IMR-90 (cell line): ENCODE results near the gene TNK2. TPM values are rescaled to one million over a fixed set of nuclear protein-coding genes. Genes with fewer than 3 reads are reported as not detected.
A peak's percentile ranks its signal among the peaks of the same experiment; 100 is the strongest.

ENCODE experiments used
- ATAC-seq: fragments of 200-7000 bp; cut with Tn5 transposase; 2 replicates; pipeline ENCODE4 v1.9.1; 2020; ENCODE audit warnings: low read depth, mild to moderate bottlenecking, moderate library complexity
- BruUV-seq: library from RNA; stranded (reverse); fragments of 400-500 nt; replicated peaks from 2 replicates; lab custom pipeline; 2021; lab: Mats Ljungman, UMichigan
- CTCF ChIA-PET: fragments of 300-600 bp; formaldehyde crosslinking; extraction: SDS; loops from one replicate; lab custom pipeline; 2021; ENCODE audit warnings: antibody characterized with exemption; lab: Yijun Ruan, JAX
- POLR2A ChIA-PET: fragments of 300-600 bp; sonication (Branson Sonifier 250); formaldehyde crosslinking; loops from one replicate; lab custom pipeline; 2022; ENCODE audit warnings: antibody characterized with exemption; ENCODE audit not compliant: unreplicated experiment; lab: Charles Lee
- DNase-seq: peaks from one replicate; pipeline ENCODE4 v3.0.0; 2013
- H2AFZ ChIP-seq: replicated peaks from 2 replicates; pipeline ENCODE3; 2013; ENCODE audit warnings: low read length, mild to moderate bottlenecking; ENCODE audit not compliant: poor library complexity
- H2AK5ac ChIP-seq: 2 replicates; pipeline ENCODE4 v1.6.1; 2013; ENCODE audit warnings: low read depth, low read length, inconsistent platforms
- H2AK9ac ChIP-seq: replicated peaks from 2 replicates; pipeline ENCODE3; 2013; ENCODE audit warnings: mild to moderate bottlenecking, low read depth, low read length, moderate library complexity; ENCODE audit not compliant: poor library complexity
- H2BK120ac ChIP-seq: 2 replicates; pipeline ENCODE4 v1.6.1; 2013; ENCODE audit warnings: low read depth, low read length, inconsistent platforms
- H2BK15ac ChIP-seq: 3 replicates; pipeline ENCODE4 v1.6.1; 2013; ENCODE audit warnings: low read depth, low read length, inconsistent platforms
- H2BK20ac ChIP-seq: 2 replicates; pipeline ENCODE4 v1.6.1; 2013; ENCODE audit warnings: low read depth, mild to moderate bottlenecking, inconsistent platforms, low read length, moderate library complexity
- H2BK5ac ChIP-seq: 2 replicates; pipeline ENCODE4 v1.6.1; 2013; ENCODE audit warnings: mild to moderate bottlenecking, low read depth, low read length, inconsistent platforms; ENCODE audit not compliant: poor library complexity, severe bottlenecking
- H3K14ac ChIP-seq: replicated peaks from 2 replicates; pipeline ENCODE4 v1.6.1; 2013; ENCODE audit warnings: low read depth, low read length, inconsistent platforms
- H3K18ac ChIP-seq: 2 replicates; pipeline ENCODE4 v1.6.1; 2013; ENCODE audit warnings: low read depth, low read length, control low read depth
- H3K23ac ChIP-seq: 2 replicates; pipeline ENCODE4 v1.6.1; 2013; ENCODE audit warnings: low read depth, low read length, inconsistent platforms
- H3K27ac ChIP-seq: 2 replicates; pipeline ENCODE4 v1.5.1; 2013; ENCODE audit warnings: mild to moderate bottlenecking, control low read depth, low read length; ENCODE audit not compliant: insufficient read depth
- H3K27me3 ChIP-seq: 2 replicates; pipeline ENCODE4 v1.6.1; 2013; ENCODE audit warnings: low read length; ENCODE audit not compliant: control insufficient read depth, insufficient read depth
- H3K36me3 ChIP-seq: 2 replicates; pipeline ENCODE4 v1.6.1; 2013; ENCODE audit warnings: low read length, mixed read lengths; ENCODE audit not compliant: control insufficient read depth, insufficient read depth
- H3K4ac ChIP-seq: 2 replicates; pipeline ENCODE4 v1.6.1; 2013; ENCODE audit warnings: low read depth, low read length, inconsistent platforms
- H3K4me1 ChIP-seq: 2 replicates; pipeline ENCODE4 v1.6.1; 2013; ENCODE audit warnings: low read length, mixed read lengths; ENCODE audit not compliant: control insufficient read depth, insufficient read depth
- H3K4me2 ChIP-seq: 2 replicates; pipeline ENCODE4 v1.6.1; 2013; ENCODE audit warnings: low read depth, mild to moderate bottlenecking, control low read depth, low read length, moderate library complexity
- H3K4me3 ChIP-seq: 2 replicates; pipeline ENCODE4 v1.5.1; 2013; ENCODE audit warnings: low read depth, mild to moderate bottlenecking, control low read depth, low read length, moderate library complexity; ENCODE audit not compliant: insufficient read depth
- H3K56ac ChIP-seq: 2 replicates; pipeline ENCODE4 v1.6.1; 2013; ENCODE audit warnings: low read length, inconsistent platforms; ENCODE audit not compliant: insufficient read depth; ENCODE audit errors: extremely low read depth
- H3K79me1 ChIP-seq, 2 experiments: 2 replicates each; pipeline ENCODE4 v1.6.1; 2013; ENCODE audit warnings: low read length in 2 of 2, inconsistent platforms in 1 of 2, low read depth in 1 of 2
- H3K9ac ChIP-seq: 2 replicates; pipeline ENCODE4 v1.6.1; 2013; ENCODE audit warnings: low read depth, low read length, control low read depth
- H3K9me1 ChIP-seq: 2 replicates; pipeline ENCODE4 v1.6.1; 2013; ENCODE audit warnings: low read length, inconsistent platforms; ENCODE audit not compliant: insufficient read depth
- H3K9me3 ChIP-seq: 2 replicates; pipeline ENCODE4 v1.6.1; 2013; ENCODE audit warnings: low read length; ENCODE audit not compliant: control insufficient read depth, insufficient read depth
- H4K20me1 ChIP-seq: 2 replicates; pipeline ENCODE4 v1.6.1; 2013; ENCODE audit warnings: low read length, inconsistent platforms; ENCODE audit not compliant: insufficient read depth
- H4K5ac ChIP-seq: 2 replicates; pipeline ENCODE4 v1.6.1; 2013; ENCODE audit warnings: mild to moderate bottlenecking, low read depth, low read length, control low read depth
- H4K8ac ChIP-seq, 2 experiments: 2 replicates each; pipeline ENCODE4 v1.6.1; 2013; ENCODE audit warnings: low read depth in 2 of 2, low read length in 2 of 2, control low read depth in 1 of 2, inconsistent platforms in 1 of 2
- H4K91ac ChIP-seq: 2 replicates; pipeline ENCODE4 v1.6.1; 2013; ENCODE audit warnings: low read depth, low read length, inconsistent platforms; ENCODE audit not compliant: insufficient read depth
- FOS ChIP-seq: fragments of 150-350 bp; IDR thresholded peaks from 2 replicates; pipeline ENCODE4 v1.6.1; 2016; ENCODE audit warnings: low read depth, low read length
- MAZ ChIP-seq: IDR thresholded peaks from 2 replicates; pipeline ENCODE4 v1.6.1; 2012; ENCODE audit warnings: low read depth, mild to moderate bottlenecking, low read length, improper control_type of control experiment, moderate library complexity, borderline replicate concordance
- RFX5 ChIP-seq: IDR thresholded peaks from 2 replicates; pipeline ENCODE4 v1.8.0; 2012; ENCODE audit warnings: low read depth, mild to moderate bottlenecking, low read length, moderate library complexity
- WGBS, 2 experiments: methylation state at CpG; one replicate each; pipeline versions ENCODE4 v1.1.5 to v1.1.7; 2013; ENCODE audit warnings: missing lambda C conversion rate in 2 of 2; ENCODE audit not compliant: insufficient read length in 1 of 2; ENCODE audit errors: extremely low coverage in 2 of 2; 5-methylcytosine and 5-hydroxymethylcytosine counted together
- dilution Hi-C: fragments of 300-500 bp; cut with HindIII; formaldehyde crosslinking; loops from one replicate; pipeline ENCODE4 v1.14.3; 2018; ENCODE audit warnings: low sequenced_read_pairs; ENCODE audit not compliant: unreplicated experiment
- in situ Hi-C: fragments of 300-500 bp; cut with MboI; formaldehyde crosslinking; loops from 3 replicates; pipeline ENCODE4 v1.14.3; 2019; ENCODE audit warnings: low sequenced_read_pairs, inconsistent platforms, mixed read lengths
- intact Hi-C: fragments of 100-400 bp; cut with micrococcal nuclease; formaldehyde crosslinking; loops from 2 replicates; pipeline ENCODE4 v1.10.0; 2022
- polyA plus RNA-seq, 3 experiments: library from polyadenylated mRNA; depleted of rRNA; stranded (reverse); fragments of >200 nt; gene quantifications; 2 replicates each; pipeline ENCODE4 v1.2.3, GENCODE V29; 2012; ENCODE audit warnings: low replicate concordance in 1 of 3
- total RNA-seq: library from RNA; depleted of rRNA; stranded (reverse); fragments of >200 nt; gene quantifications from 2 replicates; pipeline ENCODE4 v1.2.3, GENCODE V29; 2012
- TF ChIP-seq, protein P1 (sequence below): conservative IDR thresholded peaks from 2 replicates; pipeline ENCODE4 v1.5.1; 2012; ENCODE audit warnings: mild to moderate bottlenecking, low read depth, low read length, improper control_type of control experiment
- TF ChIP-seq, protein P2 (sequence below): fragments of 150-350 bp; IDR thresholded peaks from 2 replicates; pipeline ENCODE4 v1.6.1; 2016; ENCODE audit warnings: low read depth, mild to moderate bottlenecking, low read length, moderate library complexity, borderline replicate concordance

TNK2 gene
- total and polyA plus RNA-seq, 2 of the 4 experiments (the other 2 are of a cell fraction): 2.2 to 13.8 TPM

DNA sequence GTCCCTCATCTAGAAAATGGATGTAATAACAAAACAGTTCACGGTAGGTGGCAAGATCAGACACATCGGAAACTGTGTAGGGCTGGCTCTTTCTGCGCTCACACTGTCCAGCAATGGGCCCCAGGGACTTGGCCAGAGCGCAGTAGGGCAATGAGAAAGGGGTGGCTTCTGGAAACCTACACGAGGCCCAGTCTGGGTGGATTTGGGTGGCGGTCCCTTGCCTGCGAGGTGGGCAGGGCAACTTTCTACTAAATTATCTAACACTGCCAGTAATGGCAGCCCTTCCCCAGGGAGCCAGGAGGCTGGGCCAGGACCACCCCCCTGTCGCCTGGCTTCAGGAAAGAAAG is 2.1 kb upstream of the TNK2 start:
- in situ Hi-C loops: no loop called here
- BruUV-seq: no TSS peak
- 83% methylated on average over 1 of the region's 8 CpGs; no CpG with 5 or more reads in 1 of the 2 experiments for WGBS, 2 experiments

More for the DNA sequence above, 2.1 kb upstream of the TNK2 start:
- Histone ChIP-seq H3K4me3 (no peak overlapping the region), H3K56ac (no peak overlapping the region), H3K18ac (no peak overlapping the region), H2AFZ (peak overlapping the region; percentile 99), H3K27me3 (no peaks in the 10 kb centered on the region), H2BK15ac (no peak overlapping the region), H3K9me1 (peaks cover 9% of the 10 kb centered on the region), H2BK5ac (no peak overlapping the region), H3K27ac (no peak overlapping the region), H3K4ac (0 out of 2 replicates have a peak overlapping the region, but pooled peaks have one; percentile 90), H4K5ac (no peak overlapping the region), H4K91ac (no peak overlapping the region; the same call in 1 of the 2 replicates), H3K9me3 (no peaks in the 10 kb centered on the region), H2BK20ac (no peak overlapping the region), H3K4me2 (no peak overlapping the region), H2AK5ac (no peak overlapping the region), H4K20me1 (peaks cover 15% of the 10 kb centered on the region; the same call in 1 of the 2 replicates), H3K36me3 (no peaks in the 10 kb centered on the region), H3K9ac (no peak overlapping the region), H3K14ac (no peak overlapping the region), H3K4me1 (peaks cover 25% of the 10 kb centered on the region), H3K79me1 (peaks cover 0 to 27% of the 10 kb centered on the region in 2 experiments; a peak in 2 of 4 replicates), H2AK9ac (peak overlapping the region; percentile 94), H2BK120ac (no peak overlapping the region), H4K8ac (peak overlapping the region; percentile 88 to 95; a peak in 2 of 4 replicates), H3K23ac (no peak overlapping the region)
- ATAC-seq (no peak), DNase-seq (no peak)
- dilution Hi-C loops (no loop called here), intact Hi-C loops (no loop called here)
- ChIA-PET CTCF (interaction anchor here (1.2 kb wide), 1 partner anchor 16 kb away, joined by 6 read pairs; no protein-coding TSS in a partner anchor), POLR2A (no interaction called here)
- TF ChIP-seq MAZ: no peak
- no peak for TF ChIP-seq RFX5
- TF ChIP-seq, protein P1, sequence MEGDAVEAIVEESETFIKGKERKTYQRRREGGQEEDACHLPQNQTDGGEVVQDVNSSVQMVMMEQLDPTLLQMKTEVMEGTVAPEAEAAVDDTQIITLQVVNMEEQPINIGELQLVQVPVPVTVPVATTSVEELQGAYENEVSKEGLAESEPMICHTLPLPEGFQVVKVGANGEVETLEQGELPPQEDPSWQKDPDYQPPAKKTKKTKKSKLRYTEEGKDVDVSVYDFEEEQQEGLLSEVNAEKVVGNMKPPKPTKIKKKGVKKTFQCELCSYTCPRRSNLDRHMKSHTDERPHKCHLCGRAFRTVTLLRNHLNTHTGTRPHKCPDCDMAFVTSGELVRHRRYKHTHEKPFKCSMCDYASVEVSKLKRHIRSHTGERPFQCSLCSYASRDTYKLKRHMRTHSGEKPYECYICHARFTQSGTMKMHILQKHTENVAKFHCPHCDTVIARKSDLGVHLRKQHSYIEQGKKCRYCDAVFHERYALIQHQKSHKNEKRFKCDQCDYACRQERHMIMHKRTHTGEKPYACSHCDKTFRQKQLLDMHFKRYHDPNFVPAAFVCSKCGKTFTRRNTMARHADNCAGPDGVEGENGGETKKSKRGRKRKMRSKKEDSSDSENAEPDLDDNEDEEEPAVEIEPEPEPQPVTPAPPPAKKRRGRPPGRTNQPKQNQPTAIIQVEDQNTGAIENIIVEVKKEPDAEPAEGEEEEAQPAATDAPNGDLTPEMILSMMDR: no peak
- TF ChIP-seq, protein P2, sequence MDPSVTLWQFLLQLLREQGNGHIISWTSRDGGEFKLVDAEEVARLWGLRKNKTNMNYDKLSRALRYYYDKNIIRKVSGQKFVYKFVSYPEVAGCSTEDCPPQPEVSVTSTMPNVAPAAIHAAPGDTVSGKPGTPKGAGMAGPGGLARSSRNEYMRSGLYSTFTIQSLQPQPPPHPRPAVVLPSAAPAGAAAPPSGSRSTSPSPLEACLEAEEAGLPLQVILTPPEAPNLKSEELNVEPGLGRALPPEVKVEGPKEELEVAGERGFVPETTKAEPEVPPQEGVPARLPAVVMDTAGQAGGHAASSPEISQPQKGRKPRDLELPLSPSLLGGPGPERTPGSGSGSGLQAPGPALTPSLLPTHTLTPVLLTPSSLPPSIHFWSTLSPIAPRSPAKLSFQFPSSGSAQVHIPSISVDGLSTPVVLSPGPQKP: no peak
- TF ChIP-seq FOS: no peak
